Measurements from ENCODE around the gene CYP26B1.

- TF ChIP-seq EZH2 (IDR thresholded peaks at IDR 0.05; ENCODE audit: borderline replicate concordance, low read depth, low read length, severe bottlenecking) (no peak), CTCF (IDR thresholded peaks at IDR 0.05; ENCODE audit: borderline replicate concordance, extremely low read depth, low read length, poor library complexity, severe bottlenecking) (no peak)
Observed at GRCh38 chr2:72118951-72119350, 28.7 kb downstream of the CYP26B1 start.

All from DND-41 (cell line).